Aorta (tissue), 5 donors: ENCODE results near the gene HEPHL1. TPM values are rescaled to one million over a fixed set of nuclear protein-coding genes. Genes with fewer than 3 reads are reported as not detected.

Experiments
- ATAC-seq: fragments of 200-7000 bp; cut with Tn5 transposase; one replicate; pipeline ENCODE4 v1.9.1; 2022; ENCODE audit warnings: moderate library complexity; ENCODE audit not compliant: low FRiP score
- DNase-seq, 2 donors: peaks; one replicate each; pipeline ENCODE4 v3.0.0-alpha.2; 2020
- H3K27ac ChIP-seq, 2 donors: one replicate each; pipeline ENCODE4 v1.5.1; 2013; ENCODE audit warnings: low read length in 2 of 2, mild to moderate bottlenecking in 2 of 2, moderate library complexity in 2 of 2, control low read depth in 1 of 2, inconsistent platforms in 1 of 2, low read depth in 1 of 2
- H3K27me3 ChIP-seq, 2 donors: one replicate each; pipeline ENCODE4 v1.6.1; 2013; ENCODE audit warnings: control low read depth in 1 of 2, low read length in 1 of 2, mild to moderate bottlenecking in 1 of 2, moderate library complexity in 1 of 2; ENCODE audit not compliant: insufficient read depth in 2 of 2, control insufficient read depth in 1 of 2
- H3K36me3 ChIP-seq, 2 donors: one replicate each; pipeline ENCODE4 v1.6.1; 2013; ENCODE audit warnings: control low read depth in 1 of 2, low read length in 1 of 2, mild to moderate bottlenecking in 1 of 2; ENCODE audit not compliant: insufficient read depth in 2 of 2, control insufficient read depth in 1 of 2
- H3K4me1 ChIP-seq, 2 donors: one replicate each; pipeline ENCODE4 v1.6.1; 2013; ENCODE audit warnings: low read length in 2 of 2, control low read depth in 1 of 2, mild to moderate bottlenecking in 1 of 2, moderate library complexity in 1 of 2; ENCODE audit not compliant: insufficient read depth in 2 of 2, control insufficient read depth in 1 of 2
- H3K4me3 ChIP-seq, 2 donors: one replicate each; pipeline ENCODE4 v1.5.1; 2013; ENCODE audit warnings: low read length in 2 of 2, control low read depth in 1 of 2, mild to moderate bottlenecking in 1 of 2
- H3K9me3 ChIP-seq: one replicate; pipeline ENCODE4 v1.6.1; 2013; ENCODE audit warnings: mild to moderate bottlenecking, low read length; ENCODE audit not compliant: control insufficient read depth
- WGBS, 2 donors: extraction: QIAGEN DNeasy Blood & Tissue Kit; methylation state at CpG; one replicate each; pipeline ENCODE4 v1.1.7; 2013; 5-methylcytosine and 5-hydroxymethylcytosine counted together
- intact Hi-C, 2 donors: fragments of 100-400 bp; cut with DNase I; formaldehyde crosslinking; loops; one replicate each; pipeline versions ENCODE4 v1.14.2 to v1.15.0; 2022
- polyA plus RNA-seq, 2 donors: library from polyadenylated mRNA; stranded (reverse); fragments of 200-250 nt; gene quantifications; one replicate each; pipeline ENCODE4 v1.2.3, GENCODE V29; 2013
- total RNA-seq, 2 donors: library from RNA; stranded (reverse); fragmentation: NEBNext Ultra II Directional; extraction: Animal tissue kit (Norgen Biotek cat#: 25700); gene quantifications; one replicate each; pipeline ENCODE4 v1.2.1, GENCODE V29; 2021
- donor health status: healthy with polysubstance abuse.
- donor health status: Bipolar disorder and iron deficiency.
- donor health status: DM: no; HTN: no; CAD: no.
- donor health status: DM: no; HTN: no; CAD: no.
- donor health status: DM: yes; HTN: yes; CAD: no.

Gene HEPHL1
- total and polyA plus RNA-seq, 4 donors, result 0.06 to 0.25 TPM; not detected in 2

DNA sequence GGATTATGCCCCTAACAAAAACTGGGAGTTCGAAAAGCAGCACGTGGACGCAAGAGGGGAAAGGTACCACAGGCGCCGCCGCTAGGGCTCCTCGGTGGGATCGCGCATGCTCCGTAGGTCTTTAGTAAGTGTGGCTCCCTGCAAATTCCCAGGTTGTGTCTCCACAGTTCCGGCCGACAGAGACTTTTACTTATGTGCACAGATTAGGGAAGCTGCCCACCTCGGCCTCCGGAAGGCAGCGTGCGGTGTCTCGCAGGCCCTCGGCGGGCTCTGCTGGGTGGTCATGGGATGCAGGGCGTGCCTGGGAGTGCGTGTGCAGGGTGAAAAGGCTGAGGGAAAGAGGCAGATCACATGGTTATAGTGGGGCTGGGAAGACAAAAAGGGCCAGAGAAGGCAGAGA is 67.8 kb downstream of the HEPHL1 start:
- Histone ChIP-seq H3K27me3 (no peaks in the 10 kb centered on the region), H3K36me3 (no peaks in the 10 kb centered on the region), H3K4me1 (no peaks in the 10 kb centered on the region), H3K27ac (no peak overlapping the region), H3K4me3 (no peak overlapping the region), H3K9me3 (no peaks in the 10 kb centered on the region)
- ATAC-seq (no peak), DNase-seq (no peak)
- WGBS, 2 donors, result 84 to 85% methylated on average over 21 of the region's 21 CpGs
- intact Hi-C loops, result no loop called here

DNA sequence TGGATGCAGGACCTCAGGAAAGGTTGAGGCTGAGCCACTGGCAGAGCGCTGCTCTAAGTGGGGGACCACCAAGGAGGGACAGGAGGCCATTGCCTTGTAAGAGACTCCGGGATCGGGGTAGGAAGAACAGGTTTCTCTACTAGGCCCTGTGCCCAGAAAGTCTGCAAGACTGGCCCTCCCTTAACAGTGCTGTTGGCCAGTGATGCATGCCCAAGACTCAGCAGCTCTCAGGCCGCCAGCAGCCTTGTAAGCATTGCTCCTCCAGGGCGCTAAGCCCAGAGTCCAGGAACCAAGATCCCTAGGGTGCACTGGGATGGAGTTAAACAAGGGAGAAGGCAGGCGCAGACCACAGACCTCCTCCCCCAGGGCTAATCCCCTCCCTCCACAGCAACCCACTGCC is 68.2 kb downstream of the HEPHL1 start:
- no peaks in the 10 kb centered on the region for H3K4me1 ChIP-seq
- no peaks in the 10 kb centered on the region for H3K9me3 ChIP-seq
- WGBS, 2 donors, result 62 to 65% methylated on average over 6 of the region's 6 CpGs
- ATAC-seq (no peak), DNase-seq (no peak)
- no peaks in the 10 kb centered on the region for H3K27me3 ChIP-seq
- no peak overlapping the region for H3K4me3 ChIP-seq
- H3K36me3 ChIP-seq, result no peaks in the 10 kb centered on the region
- intact Hi-C loops, result no loop called here
- no peak overlapping the region for H3K27ac ChIP-seq

DNA sequence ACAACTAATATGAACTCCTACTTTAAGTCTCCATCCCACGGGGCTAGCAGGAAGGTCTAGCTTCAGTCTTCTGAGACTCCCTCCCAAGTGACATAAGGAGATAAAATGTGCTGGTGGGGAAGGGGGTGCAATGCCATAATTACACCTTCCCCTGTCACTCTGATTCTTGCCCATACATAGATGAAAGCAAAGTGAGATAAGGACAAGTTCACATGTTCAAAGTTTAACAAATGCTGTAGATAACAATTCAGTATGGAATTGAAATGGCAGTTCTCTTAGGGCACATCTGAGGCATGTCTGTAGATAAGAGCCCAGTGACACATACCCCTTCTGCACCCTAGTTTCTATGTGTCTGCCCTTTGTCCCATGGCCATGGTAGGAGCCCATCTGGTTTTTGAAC is 69.2 kb downstream of the HEPHL1 start:
- WGBS, 2 donors, result 78 to 91% methylated on average over 1 of the region's 1 CpG
- Histone ChIP-seq H3K4me3 (no peak overlapping the region), H3K4me1 (no peaks in the 10 kb centered on the region), H3K9me3 (no peaks in the 10 kb centered on the region), H3K27ac (no peak overlapping the region), H3K36me3 (no peaks in the 10 kb centered on the region), H3K27me3 (no peaks in the 10 kb centered on the region)
- ATAC-seq, result no peak
- intact Hi-C loops, result no loop called here
- DNase-seq, result no peak

DNA sequence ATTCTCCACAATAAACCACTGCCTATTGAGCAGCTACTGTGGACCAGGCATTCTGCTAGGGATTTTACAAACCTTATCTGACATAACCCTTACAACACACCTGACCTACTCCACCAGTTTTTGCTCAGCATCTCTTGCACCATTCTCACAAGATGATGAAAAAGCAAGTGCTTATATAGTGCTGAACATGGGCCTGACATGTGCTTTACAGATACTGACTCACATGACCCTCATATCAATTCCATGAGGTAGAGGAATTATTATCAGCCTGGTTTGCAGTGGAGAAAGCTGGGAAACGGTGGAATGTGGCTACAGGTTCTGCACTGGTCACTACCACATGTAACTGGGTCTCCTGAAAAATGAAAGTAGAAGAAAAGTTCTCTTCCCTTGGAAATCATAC is 69.9 kb downstream of the HEPHL1 start:
- 72% methylated on average over 1 of the region's 1 CpG for WGBS, 2 donors
- intact Hi-C loops, result no loop called here
- ATAC-seq, result no peak

DNA sequence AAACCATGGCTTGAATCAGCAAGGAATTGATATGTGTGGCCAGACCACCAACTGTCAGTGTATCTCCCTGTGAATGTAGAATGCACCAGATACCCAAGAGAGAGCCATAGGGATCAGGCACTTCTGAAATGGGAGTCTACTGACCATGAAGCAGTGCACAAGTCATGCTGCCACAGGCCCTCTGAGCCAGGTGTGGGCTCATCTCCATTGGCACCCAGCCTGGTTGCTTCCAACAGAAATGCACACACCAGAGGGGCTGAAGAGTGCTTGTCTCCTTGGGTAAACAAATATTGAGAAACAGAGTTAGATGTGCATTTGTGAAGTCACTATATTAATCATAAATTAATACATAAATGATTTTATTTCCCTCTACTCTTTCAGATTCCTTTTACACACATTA is 79.1 kb downstream of the HEPHL1 start:
- no peak overlapping the region for H3K4me3 ChIP-seq
- H3K27ac ChIP-seq, result no peak overlapping the region
- no peaks in the 10 kb centered on the region for H3K4me1 ChIP-seq
- ATAC-seq, result no peak
- intact Hi-C loops, result no loop called here
- H3K9me3 ChIP-seq, result no peaks in the 10 kb centered on the region
- no peaks in the 10 kb centered on the region for H3K27me3 ChIP-seq
- DNase-seq, result no peak
- H3K36me3 ChIP-seq, result no peaks in the 10 kb centered on the region

More for the DNA sequence above, 69.9 kb downstream of the HEPHL1 start:
- no peak for DNase-seq
- H3K4me3 ChIP-seq, result no peak overlapping the region
- H3K36me3 ChIP-seq, result no peaks in the 10 kb centered on the region
- H3K4me1 ChIP-seq, result no peaks in the 10 kb centered on the region
- H3K27ac ChIP-seq, result no peak overlapping the region
- H3K27me3 ChIP-seq, result no peaks in the 10 kb centered on the region
- H3K9me3 ChIP-seq, result no peaks in the 10 kb centered on the region

DNA sequence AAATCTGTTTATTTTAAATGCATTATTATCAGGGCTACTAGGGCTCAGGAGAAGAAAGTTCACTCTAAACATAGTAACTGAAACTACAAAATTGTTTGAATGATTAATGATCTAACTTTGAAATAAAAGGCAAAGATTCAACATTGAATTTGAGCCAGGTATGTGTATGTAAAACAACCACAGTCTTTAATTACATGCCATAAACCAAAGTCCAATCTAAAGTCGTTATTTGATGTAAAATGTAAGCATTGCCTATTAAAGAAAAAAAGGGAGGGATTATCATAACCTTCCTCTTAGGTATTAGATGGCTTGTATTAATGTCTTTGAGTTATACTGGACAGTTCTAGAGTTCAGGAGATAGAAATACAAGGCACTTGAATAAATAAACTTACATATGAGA is 82.3 kb downstream of the HEPHL1 start:
- intact Hi-C loops, result no loop called here

DNA sequence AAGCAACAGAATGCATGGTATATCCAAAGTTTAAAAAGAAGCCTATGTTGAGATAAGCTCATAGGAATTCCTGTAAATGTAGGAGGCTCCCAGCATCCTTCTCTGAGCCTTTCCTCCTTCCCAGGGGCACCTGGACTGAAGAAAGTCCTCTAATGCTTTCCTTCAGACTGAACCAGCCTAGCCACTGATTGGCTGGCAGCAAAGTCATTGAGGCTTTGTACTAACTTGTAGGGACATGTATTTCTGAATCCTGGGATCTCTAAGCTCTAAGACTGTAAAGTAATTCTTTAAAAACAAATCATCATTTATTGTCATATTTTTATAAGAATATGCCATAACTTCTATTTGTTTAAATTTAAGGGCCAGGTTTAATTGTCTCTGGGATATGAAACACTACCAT is 83.6 kb downstream of the HEPHL1 start:
- H3K4me1 ChIP-seq, result no peaks in the 10 kb centered on the region
- intact Hi-C loops, result no loop called here

More for the DNA sequence above, 82.3 kb downstream of the HEPHL1 start:
- no peak for DNase-seq
- no peaks in the 10 kb centered on the region for H3K36me3 ChIP-seq
- H3K27me3 ChIP-seq, result no peaks in the 10 kb centered on the region
- no peak for ATAC-seq
- H3K4me1 ChIP-seq, result no peaks in the 10 kb centered on the region
- WGBS, 2 donors, result 47 to 55% methylated on average over 1 of the region's 1 CpG
- no peaks in the 10 kb centered on the region for H3K9me3 ChIP-seq
- H3K27ac ChIP-seq, result no peak overlapping the region
- no peak overlapping the region for H3K4me3 ChIP-seq

DNA sequence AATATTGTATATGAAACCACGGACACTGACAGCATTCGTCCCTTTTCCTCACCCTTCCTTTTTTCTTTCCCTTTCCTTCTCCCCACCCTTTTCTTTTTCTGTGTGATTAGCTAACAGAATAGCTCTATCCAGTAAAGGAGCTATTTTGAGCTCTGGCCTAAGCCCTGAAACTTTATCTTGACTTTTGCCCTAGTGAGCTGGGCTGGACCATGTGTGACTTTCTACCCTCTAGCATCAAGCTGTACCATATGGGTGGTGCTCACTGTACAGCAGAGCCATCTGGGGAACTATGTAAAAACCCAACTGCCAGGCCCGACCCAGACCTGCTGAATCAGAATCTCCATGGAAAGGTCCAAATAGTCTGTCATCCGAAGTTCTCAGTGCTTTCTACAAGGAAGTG is 85.6 kb downstream of the HEPHL1 start:
- no peak for ATAC-seq
- no peak overlapping the region for H3K27ac ChIP-seq

More for the DNA sequence above, 83.6 kb downstream of the HEPHL1 start:
- no peaks in the 10 kb centered on the region for H3K27me3 ChIP-seq
- H3K36me3 ChIP-seq, result no peaks in the 10 kb centered on the region
- H3K9me3 ChIP-seq, result no peaks in the 10 kb centered on the region
- ATAC-seq (no peak), DNase-seq (no peak)
- no peak overlapping the region for H3K4me3 ChIP-seq
- no peak overlapping the region for H3K27ac ChIP-seq

DNA sequence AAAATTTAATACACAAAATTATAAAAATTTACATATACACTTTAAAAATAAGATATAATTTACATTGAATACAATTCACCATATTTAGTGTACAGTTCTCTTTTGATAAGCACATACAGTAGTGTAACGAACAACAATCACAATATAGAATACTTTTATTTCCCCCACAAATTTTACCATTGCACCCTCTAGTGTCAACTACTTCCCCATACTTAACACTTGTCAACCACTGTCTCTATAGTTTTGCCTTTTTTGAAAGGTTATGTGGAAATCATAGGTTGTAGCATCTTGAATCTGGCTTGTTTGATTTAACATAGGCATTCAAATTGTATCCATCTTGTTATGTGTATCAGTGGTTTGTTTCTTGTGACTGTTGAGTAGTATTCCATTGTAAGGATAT is 86.2 kb downstream of the HEPHL1 start:
- DNase-seq (no peak), ATAC-seq (no peak)
- Histone ChIP-seq H3K4me3 (no peak overlapping the region), H3K9me3 (no peaks in the 10 kb centered on the region), H3K36me3 (no peaks in the 10 kb centered on the region), H3K27ac (no peak overlapping the region), H3K27me3 (no peaks in the 10 kb centered on the region), H3K4me1 (peaks cover 2 to 6% of the 10 kb centered on the region in 2 donors)
- WGBS, 2 donors, result 91 to 98% methylated on average over 1 of the region's 1 CpG
- intact Hi-C loops, result no loop called here

More for the DNA sequence above, 85.6 kb downstream of the HEPHL1 start:
- no peaks in the 10 kb centered on the region for H3K9me3 ChIP-seq
- H3K4me3 ChIP-seq, result no peak overlapping the region
- DNase-seq, result no peak
- 86 to 87% methylated on average over 4 of the region's 4 CpGs for WGBS, 2 donors
- intact Hi-C loops, result no loop called here
- no peaks in the 10 kb centered on the region for H3K36me3 ChIP-seq
- H3K4me1 ChIP-seq, result peaks cover under 1 to 3% of the 10 kb centered on the region in 2 donors
- H3K27me3 ChIP-seq, result no peaks in the 10 kb centered on the region
